DND-41 (cell line): Measurements from ENCODE around the gene MTF1.

ENCODE experiments used
- CTCF ChIP-seq: IDR thresholded peaks from 2 replicates; pipeline ENCODE4 v1.5.1; 2012; ENCODE audit warnings: borderline replicate concordance, low read length, moderate library complexity, mild to moderate bottlenecking; ENCODE audit not compliant: poor library complexity, severe bottlenecking; ENCODE audit errors: extremely low read depth
- EZH2 ChIP-seq: IDR thresholded peaks from 3 replicates; pipeline ENCODE4 v1.6.1; 2012; ENCODE audit warnings: borderline replicate concordance, low read depth, mild to moderate bottlenecking, moderate library complexity, low read length, inconsistent platforms; ENCODE audit not compliant: severe bottlenecking

- TF ChIP-seq CTCF: no peak
- no peak for TF ChIP-seq EZH2
These were observed 45.1 kb downstream of the MTF1 start for GRCh38 chr1:37814252-37814651.
